Motor neuron (in vitro differentiated cells): ENCODE data around the gene ISG15. TPM values are rescaled to one million over a fixed set of nuclear protein-coding genes. Genes with fewer than 3 reads are reported as not detected.
"Not testable (repeated sequence)": the region's sequence is repeated elsewhere in the genome, so short reads cannot be mapped to it uniquely, and the experiment has no call there.

Experiments used
- ATAC-seq, 8 experiments: fragments of 200-7000 bp; cut with Tn5 transposase; replicated peaks in 6 of 8; 2 replicates each; pipeline ENCODE4 v1.8.0; 2021; ENCODE audit warnings: mild to moderate bottlenecking in 8 of 8, moderate library complexity in 8 of 8
- H3K27ac ChIP-seq, 2 donors: fragments of 250-450 bp; sonication (Bioruptor Pico); 2 replicates each; pipeline ENCODE4 v1.9.0; 2021; ENCODE audit warnings: antibody characterized with exemption in 2 of 2, mild to moderate bottlenecking in 2 of 2, moderate library complexity in 1 of 2
- H3K4me1 ChIP-seq, 2 donors: fragments of 250-450 bp; sonication (Bioruptor Pico); replicated peaks in 1 of 2; 2 replicates each; pipeline ENCODE4 v1.6.1; 2021; ENCODE audit warnings: antibody characterized with exemption in 2 of 2, mild to moderate bottlenecking in 2 of 2, moderate library complexity in 1 of 2
- H3K4me3 ChIP-seq, 5 donors: fragments of 250-450 bp; sonication (Bioruptor Pico); 2 replicates each; pipeline ENCODE4 v1.9.0; 2021; ENCODE audit warnings: antibody characterized with exemption in 5 of 5, mild to moderate bottlenecking in 5 of 5, moderate library complexity in 4 of 5
- WGBS, 10 experiments: fragments of 450-650 bp; shearing (Covaris generic); methylation state at CpG; one replicate each; pipeline ENCODE4 v1.0.0; 2022; 5-methylcytosine and 5-hydroxymethylcytosine counted together
- in situ Hi-C, 9 experiments: fragments of 400-800 bp; cut with MboI; loops; one replicate each; pipeline ENCODE4 v1.15.0; 2021; ENCODE audit warnings: low sequenced_read_pairs in 9 of 9, low pct_unique_long_range_greater_than_20kb in 2 of 9; ENCODE audit not compliant: unreplicated experiment in 9 of 9
- total RNA-seq, 8 experiments: library from RNA; unstranded; fragments of 300-600 nt; gene quantifications; 2 replicates each; pipeline versions ENCODE4 v1.2.3 to v1.2.4, GENCODE V29; 2022

The ISG15 gene
- total RNA-seq, 8 experiments from 2014 or later = 18.6 to 398 (median 26.2) TPM

DNA sequence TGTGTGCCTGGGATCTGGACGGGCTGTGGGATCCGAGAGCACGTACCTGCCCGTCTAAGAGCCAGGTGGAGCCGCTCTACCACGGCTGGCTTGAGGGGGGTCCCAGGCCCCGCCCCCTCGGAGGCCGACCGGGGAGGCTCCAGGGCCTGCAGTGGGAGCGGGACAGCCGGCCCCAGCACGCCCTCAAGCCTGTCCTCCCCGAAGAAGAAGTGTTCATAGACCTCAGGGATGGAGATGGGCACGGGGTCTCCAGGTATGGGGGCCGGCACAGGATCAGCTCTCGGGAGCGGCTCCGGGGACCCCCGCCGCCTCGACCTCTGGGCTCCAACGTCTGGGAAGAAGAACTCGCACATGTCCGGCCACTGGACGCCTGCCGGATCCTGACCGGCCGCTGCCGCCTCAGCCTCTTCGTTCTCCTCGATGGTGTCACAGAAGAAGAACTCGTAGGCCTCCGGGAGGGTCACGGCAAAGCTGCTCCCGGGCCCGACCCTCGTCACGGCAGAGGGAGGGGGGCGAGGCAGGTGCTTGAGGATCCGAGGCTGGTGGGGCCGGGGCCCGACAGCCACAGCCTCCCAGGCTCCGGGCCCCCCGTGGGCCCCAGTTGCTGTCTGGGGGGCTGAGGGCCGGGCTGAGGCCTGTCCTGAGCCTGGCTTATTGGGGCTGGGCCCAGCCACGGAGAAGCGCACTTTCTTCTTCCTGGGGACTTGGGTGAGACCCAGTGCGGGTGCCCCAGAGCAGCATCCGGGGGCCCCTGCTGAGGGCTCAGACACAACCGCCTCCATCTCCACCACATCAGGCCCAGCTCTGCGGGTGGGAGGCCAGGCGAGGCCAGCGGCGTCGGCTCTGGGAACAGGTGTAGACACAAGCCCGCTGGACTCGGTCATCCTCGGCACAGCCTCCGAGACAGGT is 34.2 kb upstream of the ISG15 start:
- in situ Hi-C loops = no loop called here
- H3K4me1 ChIP-seq = peaks cover 0 to 19% of the 10 kb centered on the region in 2 donors
- no peak overlapping the region for H3K4me3 ChIP-seq
- peak in 1 of 8 experiments; percentile 1 for ATAC-seq
- no peak overlapping the region for H3K27ac ChIP-seq
- 72 to 86% (median 80%) methylated on average over 3 to 13 of the region's 60 CpGs; no CpG with 5 or more reads in 5 of the 10 experiments for WGBS, 10 experiments

DNA sequence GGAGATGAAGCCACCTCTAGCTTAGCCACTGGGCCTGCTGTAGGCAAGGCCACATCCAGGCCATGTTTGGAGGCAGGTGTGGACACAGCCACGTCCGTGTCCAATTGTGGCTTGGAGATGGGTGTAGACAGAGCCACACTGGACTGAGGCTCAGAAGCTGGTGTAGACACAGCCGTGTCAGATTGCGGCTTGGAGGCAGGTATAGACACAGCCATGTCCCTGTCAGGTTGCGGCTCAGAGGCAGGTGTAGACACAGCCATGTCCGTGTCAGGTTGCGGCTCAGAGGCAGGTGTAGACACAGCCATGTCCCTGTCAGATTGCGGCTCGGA is 33.6 kb upstream of the ISG15 start:
- Histone ChIP-seq H3K27ac (no peak overlapping the region), H3K4me3 (no peak overlapping the region), H3K4me1 (peaks cover 0 to 22% of the 10 kb centered on the region in 2 donors)
- ATAC-seq = no peak
- 47 to 88% (median 77%) methylated on average over 2 to 9 of the region's 9 CpGs; no CpG with 5 or more reads in 5 of the 10 experiments for WGBS, 10 experiments
- in situ Hi-C loops = no loop called here

DNA sequence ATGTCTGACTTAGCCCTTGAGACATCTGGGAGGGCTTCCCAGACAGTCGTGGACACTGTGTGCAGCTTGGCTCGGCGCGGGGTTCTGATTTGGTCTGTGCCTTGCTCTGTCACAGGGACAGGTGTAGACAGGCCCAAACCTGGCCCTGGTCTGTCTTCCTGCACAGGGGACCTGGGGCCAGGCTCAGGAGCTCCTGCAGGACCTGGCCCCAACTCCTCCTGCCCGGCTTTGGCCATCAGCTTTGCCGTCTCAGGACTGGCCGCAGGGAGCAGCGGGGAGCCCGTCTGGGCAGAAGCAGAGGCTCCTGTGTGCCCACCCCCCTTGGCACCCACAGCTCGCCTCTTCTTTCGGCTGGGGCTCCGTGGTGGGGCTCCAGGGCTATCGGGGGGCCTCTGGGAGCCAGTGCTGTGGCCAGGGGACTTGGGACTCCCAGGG is 33.1 kb upstream of the ISG15 start:
- H3K27ac ChIP-seq = no peak overlapping the region
- 70 to 86% (median 80%) methylated on average over 2 to 4 of the region's 13 CpGs; no CpG with 5 or more reads in 7 of the 10 experiments for WGBS, 10 experiments
- in situ Hi-C loops = no loop called here
- ATAC-seq = no peak
- H3K4me1 ChIP-seq = peaks cover 0 to 22% of the 10 kb centered on the region in 2 donors
- no peak overlapping the region for H3K4me3 ChIP-seq

DNA sequence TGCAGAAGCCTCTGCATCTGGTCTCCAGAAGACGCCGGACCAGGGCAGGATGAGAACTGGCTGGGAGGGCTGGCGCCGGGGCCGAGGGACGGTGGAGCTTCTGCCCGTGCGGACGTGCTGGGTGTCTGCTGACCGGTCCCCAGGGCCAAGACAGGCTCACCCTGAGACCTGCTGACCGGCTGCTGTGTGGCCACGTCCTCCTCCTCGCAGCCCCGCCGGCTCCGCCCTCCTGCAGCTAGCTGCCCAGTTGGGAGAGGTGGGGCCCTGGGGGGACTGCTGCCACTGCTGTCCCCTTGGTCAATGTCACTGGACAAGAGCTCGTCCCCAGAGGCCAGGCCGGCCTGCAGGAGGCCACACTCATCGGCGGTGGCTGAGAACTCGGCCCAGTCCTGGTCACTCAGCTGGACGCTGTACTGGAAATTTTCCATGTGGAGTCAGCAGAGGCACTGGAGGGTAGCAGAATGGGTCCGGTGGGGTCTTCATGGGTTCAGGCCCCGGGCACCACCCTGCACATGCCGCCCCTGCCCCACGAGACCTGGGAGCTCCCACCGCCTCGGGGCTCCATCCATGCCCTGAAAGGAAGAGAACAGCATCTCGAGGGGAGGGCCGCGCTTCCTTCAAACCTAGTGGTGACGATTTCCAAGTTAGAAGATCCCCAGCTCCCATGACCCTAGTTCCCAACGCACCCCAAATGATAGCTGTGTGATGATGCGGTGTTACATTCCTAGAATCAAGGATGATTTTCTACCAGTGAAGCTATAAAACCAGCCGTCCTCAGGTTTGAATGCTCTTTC is 32.5 kb upstream of the ISG15 start:
- in situ Hi-C loops = no loop called here
- peaks cover 0 to 20% of the 10 kb centered on the region in 2 donors for H3K4me1 ChIP-seq
- 20 to 94% (median 58%) methylated on average over 1 to 20 of the region's 35 CpGs; no CpG with 5 or more reads in 6 of the 10 experiments for WGBS, 10 experiments
- no peak overlapping the region for H3K4me3 ChIP-seq
- peak in 7 of 8 experiments; percentile 7 to 53 (median 26) for ATAC-seq
- H3K27ac ChIP-seq = peak overlapping the region in 1 of 2 donors; percentile 28

DNA sequence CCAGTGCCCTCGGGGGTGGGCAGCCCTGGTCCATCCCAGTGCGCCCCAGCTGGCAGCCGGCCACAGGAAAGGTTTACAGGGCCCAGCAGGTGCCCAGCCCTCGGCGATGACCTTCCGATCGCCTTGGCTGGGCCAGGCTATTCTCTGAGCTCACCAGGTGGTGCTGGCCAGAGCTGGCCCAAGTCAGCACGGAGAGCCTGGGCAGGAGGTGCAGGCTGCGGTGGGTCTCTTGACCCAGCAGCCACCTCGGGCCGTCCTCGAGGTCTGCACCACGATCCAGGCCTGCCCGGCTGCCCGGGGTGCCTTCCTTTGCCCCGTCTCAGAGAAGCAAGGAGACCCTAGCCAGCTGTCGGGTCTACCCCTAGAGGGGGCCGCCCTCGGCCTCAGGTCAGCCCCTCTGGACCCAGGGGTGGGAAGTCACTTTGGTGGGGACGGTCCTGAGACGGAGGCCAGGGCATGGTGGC is 31.8 kb upstream of the ISG15 start:
- ATAC-seq = peak in 1 of 8 experiments; percentile 2
- Histone ChIP-seq H3K27ac (no peak overlapping the region), H3K4me3 (no peak overlapping the region), H3K4me1 (peaks cover 0 to 14% of the 10 kb centered on the region in 2 donors)
- in situ Hi-C loops = no loop called here
- WGBS, 10 experiments = 60 to 76% (median 65%) methylated on average over 2 to 14 of the region's 21 CpGs; no CpG with 5 or more reads in 5 of the 10 experiments

DNA sequence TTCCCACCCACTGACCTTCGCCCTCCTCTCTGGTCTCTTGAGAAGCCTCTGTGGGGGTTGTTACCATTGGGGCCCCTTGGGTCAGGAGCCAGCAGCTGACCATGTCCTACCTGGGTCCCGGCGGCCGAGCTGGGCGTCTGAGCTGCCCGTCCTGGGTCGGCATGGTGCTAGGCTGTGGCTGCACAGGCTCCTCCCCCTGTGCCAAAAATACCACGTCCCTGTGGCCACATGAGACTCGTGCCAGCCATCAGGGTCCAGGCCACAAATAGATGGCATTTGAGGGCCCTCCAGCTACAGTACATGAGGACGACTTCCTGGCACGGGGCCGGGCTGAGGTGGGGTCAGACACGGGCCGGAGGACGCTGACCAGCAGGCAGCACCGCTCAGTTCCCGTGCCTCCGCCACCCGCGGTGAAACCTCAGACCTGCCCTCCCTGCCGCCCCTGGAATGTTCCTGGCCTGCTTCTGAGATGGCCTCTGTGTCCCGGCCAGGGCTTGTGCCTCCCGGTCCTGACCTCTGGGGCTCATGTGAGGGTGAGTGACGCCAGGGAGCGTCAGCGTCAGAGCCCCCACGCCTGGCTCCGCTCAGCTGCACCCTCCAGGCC is 31.2 kb upstream of the ISG15 start, which contains the start of gene PERM1:
Gene PERM1 (minus strand): TSS at position 139 of the 604 bp plus-strand sequence. CDS start 1,064 bp downstream, outside the sequence.
- peak in 1 of 8 experiments; percentile 1 for ATAC-seq
- Histone ChIP-seq H3K27ac (peak within 1 kb of the TSS in 1 of 2 donors; percentile 28), H3K4me1 (peaks cover 0 to 14% of the 10 kb centered on the region in 2 donors), H3K4me3 (no peak within 1 kb of the TSS)
- WGBS, 10 experiments = 23 to 60% (median 41%) methylated on average over 2 to 17 of the region's 28 CpGs; no CpG with 5 or more reads in 4 of the 10 experiments
- in situ Hi-C loops = no loop called here

DNA sequence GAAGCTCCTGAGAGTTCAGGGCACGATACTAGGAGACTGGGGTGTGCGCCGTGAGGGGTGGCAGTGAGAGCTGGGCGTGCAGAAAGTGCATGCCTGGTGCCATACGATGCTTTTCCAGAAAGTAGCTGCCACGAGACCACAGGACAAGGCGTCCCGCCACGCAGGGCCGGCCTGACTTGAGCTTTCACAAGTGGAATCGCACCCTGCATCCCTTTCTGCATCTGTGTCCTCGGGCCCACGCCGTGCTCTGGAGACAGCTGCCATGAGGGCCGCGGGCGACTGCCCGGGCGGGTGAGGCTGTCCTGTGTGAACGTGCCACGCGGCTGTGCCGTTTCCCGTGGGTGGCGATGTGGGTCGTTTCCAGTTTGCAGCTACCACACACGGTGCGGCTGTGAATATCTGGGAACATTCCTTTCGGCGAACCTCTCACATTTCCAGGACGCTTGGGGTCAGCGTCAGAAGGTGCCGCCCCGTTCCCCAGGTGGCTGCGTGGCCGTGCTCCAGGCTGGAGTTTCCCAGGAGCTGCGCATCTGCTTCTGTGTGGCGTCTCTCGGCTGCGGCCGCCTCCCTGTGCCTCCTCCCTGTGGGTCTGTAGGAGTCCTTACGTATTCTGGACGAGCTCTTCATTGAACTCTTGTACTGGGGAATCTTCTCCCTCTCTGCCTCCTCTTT is 30.4 kb upstream of the ISG15 start:
- 25 to 93% (median 57%) methylated on average over 2 to 13 of the region's 43 CpGs; no CpG with 5 or more reads in 1 of the 10 experiments for WGBS, 10 experiments
- in situ Hi-C loops = no loop called here
- H3K27ac ChIP-seq = no peak overlapping the region
- H3K4me3 ChIP-seq = no peak overlapping the region
- peaks cover 0 to 14% of the 10 kb centered on the region in 2 donors for H3K4me1 ChIP-seq
- ATAC-seq = no peak

DNA sequence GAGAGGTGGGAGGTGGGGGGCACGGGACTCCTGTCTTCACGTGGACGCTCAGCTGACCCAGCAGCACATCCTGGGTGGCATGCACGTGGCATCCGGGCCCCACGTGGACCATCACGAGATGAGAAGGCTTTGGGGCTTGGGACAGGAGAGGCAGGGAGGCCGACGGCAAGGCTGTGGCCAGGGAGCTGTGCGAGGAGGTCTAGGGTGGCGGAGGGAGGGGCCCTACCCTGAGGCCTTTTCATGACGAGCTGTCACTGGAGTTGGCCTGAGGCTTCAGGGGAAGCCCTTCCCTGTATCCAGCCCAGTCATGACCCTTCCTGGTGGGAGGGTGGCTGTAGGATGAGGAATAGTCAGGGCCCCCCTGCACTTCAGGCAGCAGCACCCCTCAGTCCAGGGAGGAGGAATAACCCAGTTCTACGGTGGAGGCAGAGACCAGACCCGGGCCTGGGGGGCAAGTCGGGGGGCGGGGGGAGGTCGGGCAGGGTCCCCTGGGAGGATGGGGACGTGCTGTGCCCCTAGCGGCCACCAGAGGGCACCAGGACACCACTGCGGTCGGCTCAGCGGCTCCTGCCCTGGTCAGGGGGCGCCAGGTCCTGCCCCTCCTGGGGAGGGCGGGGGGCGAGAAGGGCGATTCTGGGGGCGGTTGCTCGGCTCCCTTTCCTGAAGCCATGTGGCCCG is 29.4 kb upstream of the ISG15 start:
- 0 to 23% (median 2%) methylated on average over 1 to 15 of the region's 29 CpGs; no CpG with 5 or more reads in 3 of the 10 experiments for WGBS, 10 experiments
- peak; percentile 43 to 91 (median 68) for ATAC-seq
- H3K4me1 ChIP-seq = peaks cover 0 to 14% of the 10 kb centered on the region in 2 donors
- in situ Hi-C loops = no loop called here
- H3K27ac ChIP-seq = no peak overlapping the region
- H3K4me3 ChIP-seq = peak overlapping the region; percentile 9 to 21 (median 17)

DNA sequence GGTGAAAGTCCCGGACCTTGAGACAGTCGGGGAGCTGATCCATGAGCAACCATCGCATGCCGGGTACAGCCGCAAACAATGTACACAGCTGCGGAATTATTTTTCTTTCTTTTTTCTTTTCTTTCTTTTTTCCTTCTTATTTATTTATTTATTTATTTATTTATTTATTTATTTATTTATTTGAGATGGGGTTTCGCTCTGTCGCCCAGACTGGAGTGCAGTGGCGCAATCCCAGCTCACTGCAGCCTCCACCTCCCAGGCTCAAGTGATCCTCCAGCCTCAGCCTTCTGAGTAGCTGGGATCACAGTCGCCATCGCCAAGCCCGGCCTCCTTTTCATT is 28.9 kb upstream of the ISG15 start:
- ATAC-seq = peak in 2 of 8 experiments; percentile 20 to 53

DNA sequence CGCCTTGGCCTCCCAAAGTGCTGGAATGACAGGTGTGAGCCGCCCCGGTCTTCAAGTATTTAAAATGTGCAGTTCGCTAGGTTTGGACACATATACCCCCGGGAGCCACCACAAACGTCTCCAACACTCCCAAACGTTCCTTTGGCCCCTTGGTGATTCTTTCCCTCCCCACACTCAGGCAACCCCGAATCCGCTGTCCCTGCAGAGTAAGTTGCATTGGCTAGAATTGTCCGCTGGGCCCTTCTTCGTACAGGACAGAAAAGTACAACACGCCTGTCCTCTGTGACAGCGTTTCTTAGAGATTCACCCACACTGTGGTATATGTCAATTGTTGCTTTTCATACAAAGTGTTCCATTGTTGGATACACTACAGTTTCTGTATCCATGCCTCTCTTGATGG is 28.2 kb upstream of the ISG15 start:
- ATAC-seq = no peak
- H3K4me1 ChIP-seq = peaks cover 0 to 14% of the 10 kb centered on the region in 2 donors
- WGBS, 10 experiments = 40 to 80% (median 68%) methylated on average over 1 to 13 of the region's 13 CpGs; no CpG with 5 or more reads in 2 of the 10 experiments
- in situ Hi-C loops = no loop called here
- H3K4me3 ChIP-seq = no peak overlapping the region
- no peak overlapping the region for H3K27ac ChIP-seq

More for the DNA sequence above, 28.9 kb upstream of the ISG15 start:
- in situ Hi-C loops = no loop called here
- no peak overlapping the region for H3K27ac ChIP-seq
- peaks cover 0 to 14% of the 10 kb centered on the region in 2 donors for H3K4me1 ChIP-seq
- H3K4me3 ChIP-seq = peak overlapping the region; percentile 9 to 21 (median 17)
- WGBS, 10 experiments = 0 to 68% (median 36%) methylated on average over 1 to 12 of the region's 12 CpGs; no CpG with 5 or more reads in 1 of the 10 experiments

DNA sequence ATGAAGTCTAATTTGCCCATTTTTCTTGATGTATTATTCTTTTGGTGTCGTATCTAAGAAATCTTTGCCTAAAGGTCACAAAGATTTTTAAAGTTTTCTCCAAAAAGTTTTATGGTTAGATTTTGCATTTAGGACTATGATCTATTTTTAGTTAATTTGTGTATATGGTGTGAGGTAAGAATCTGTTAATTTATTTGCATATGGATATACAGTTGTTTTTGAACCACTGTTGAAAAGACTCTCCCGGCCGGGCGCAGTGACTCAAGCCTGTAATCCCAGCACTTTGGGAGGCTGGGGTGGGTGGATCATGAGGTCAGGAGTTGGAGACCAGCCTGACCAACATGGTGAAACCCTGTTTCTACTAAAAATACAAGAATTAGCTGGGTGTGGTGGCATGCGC is 25.2 kb upstream of the ISG15 start:
- WGBS, 10 experiments = 16 to 93% (median 54%) methylated on average over 2 to 5 of the region's 5 CpGs; no CpG with 5 or more reads in 1 of the 10 experiments
- in situ Hi-C loops = not testable (repeated sequence)

More for the DNA sequence above, 25.2 kb upstream of the ISG15 start:
- not testable (repeated sequence) for H3K27ac ChIP-seq, H3K4me1 ChIP-seq, H3K4me3 ChIP-seq
- ATAC-seq = peak in 2 of 8 experiments; percentile 89 to 90
